ENCODE measurements around the gene ADGRG1.

ADGRG1 gene

GRCh38 chr16:57639172-57639887 is 10.9 kb downstream of the ADGRG1 start:
- no peak for TF ChIP-seq CTCF (IDR thresholded peaks at IDR 0.05; ENCODE audit: extremely low read depth, insufficient read depth, missing control alignments)
- no peak for DNase-seq (ENCODE audit: low spot score)
- in situ Hi-C loops (cut with MboI; ENCODE audit: low pct_unique_long_range_greater_than_20kb, low sequenced_read_pairs, unreplicated experiment), result no loop called here

- no peak for DNase-seq (ENCODE audit: low spot score)
- in situ Hi-C loops (cut with MboI; ENCODE audit: low pct_unique_long_range_greater_than_20kb, low sequenced_read_pairs, unreplicated experiment), result no loop called here
- no peak for TF ChIP-seq CTCF (IDR thresholded peaks at IDR 0.05; ENCODE audit: extremely low read depth, insufficient read depth, missing control alignments)
These were observed 11.8 kb downstream of the ADGRG1 start for GRCh38 chr16:57640185-57640584.

- DNase-seq (ENCODE audit: low spot score), result no peak
- in situ Hi-C loops (cut with MboI; ENCODE audit: low pct_unique_long_range_greater_than_20kb, low sequenced_read_pairs, unreplicated experiment), result no loop called here
- TF ChIP-seq CTCF (IDR thresholded peaks at IDR 0.05; ENCODE audit: extremely low read depth, insufficient read depth, missing control alignments), result no peak
These were observed 12.2 kb downstream of the ADGRG1 start for GRCh38 chr16:57640612-57641011.

GRCh38 chr16:57642160-57643135 is 14.0 kb downstream of the ADGRG1 start:
- no peak for DNase-seq (ENCODE audit: low spot score)
- TF ChIP-seq CTCF (IDR thresholded peaks at IDR 0.05; ENCODE audit: extremely low read depth, insufficient read depth, missing control alignments), result no peak
- in situ Hi-C loops (cut with MboI; ENCODE audit: low pct_unique_long_range_greater_than_20kb, low sequenced_read_pairs, unreplicated experiment), result no loop called here

GRCh38 chr16:57643147-57643874 is 14.9 kb downstream of the ADGRG1 start:
- TF ChIP-seq CTCF (IDR thresholded peaks at IDR 0.05; ENCODE audit: extremely low read depth, insufficient read depth, missing control alignments), result no peak
- in situ Hi-C loops (cut with MboI; ENCODE audit: low pct_unique_long_range_greater_than_20kb, low sequenced_read_pairs, unreplicated experiment), result no loop called here
- DNase-seq (ENCODE audit: low spot score), result no peak

GRCh38 chr16:57643910-57644309 is 15.5 kb downstream of the ADGRG1 start:
- no peak for DNase-seq (ENCODE audit: low spot score)
- in situ Hi-C loops (cut with MboI; ENCODE audit: low pct_unique_long_range_greater_than_20kb, low sequenced_read_pairs, unreplicated experiment), result no loop called here
- no peak for TF ChIP-seq CTCF (IDR thresholded peaks at IDR 0.05; ENCODE audit: extremely low read depth, insufficient read depth, missing control alignments)

Data from GM13977 (cell line).